OCI-LY3 (cell line): Measurements from ENCODE around the gene SLC6A2.

ENCODE experiments used
- H2AFZ ChIP-seq: fragments of 200-600, 300-600 bp; shearing (Covaris generic); 2 replicates; pipeline ENCODE4 v1.6.0; 2014; ENCODE audit warnings: antibody characterized with exemption, low read depth, low read length
- H3K27ac ChIP-seq: fragments of 200-600, 300-600 bp; sonication (generic); 2 replicates; pipeline ENCODE4 v1.5.1; 2014; ENCODE audit warnings: mild to moderate bottlenecking, low read length, moderate library complexity, mixed read lengths
- H3K27me3 ChIP-seq: fragments of 200-600, 300-600 bp; sonication (generic); 2 replicates; pipeline ENCODE4 v1.6.1; 2014; ENCODE audit warnings: low read depth, low read length, mixed read lengths
- H3K36me3 ChIP-seq: fragments of 200-600, 300-600 bp; sonication (generic); replicated peaks from 2 replicates; pipeline ENCODE3; 2014; ENCODE audit warnings: low read depth, low read length, mixed read lengths
- H3K4me1 ChIP-seq: fragments of 300-600, 200-600 bp; sonication (generic); 2 replicates; pipeline ENCODE4 v1.6.1; 2014; ENCODE audit warnings: low read length, mixed read lengths
- H3K4me2 ChIP-seq: fragments of 200-600, 300-600 bp; sonication (generic); 2 replicates; pipeline ENCODE4 v1.6.1; 2014; ENCODE audit warnings: low read length, mixed read lengths
- H3K4me3 ChIP-seq: fragments of 300-600, 200-600 bp; sonication (generic); 2 replicates; pipeline ENCODE4 v1.5.1; 2014; ENCODE audit warnings: antibody characterized with exemption, mild to moderate bottlenecking, low read length, moderate library complexity
- H3K79me2 ChIP-seq: fragments of 300-600, 200-600 bp; shearing (Covaris generic); 2 replicates; pipeline ENCODE4 v1.6.1; 2014; ENCODE audit warnings: mild to moderate bottlenecking, low read length, mixed read lengths
- H3K9ac ChIP-seq: fragments of 300-600, 200-600 bp; shearing (Covaris generic); 2 replicates; pipeline ENCODE4 v1.6.0; 2014; ENCODE audit warnings: mild to moderate bottlenecking, low read length, moderate library complexity
- H3K9me3 ChIP-seq: fragments of 200-600, 300-600 bp; shearing (Covaris generic); 2 replicates; pipeline ENCODE4 v1.6.1; 2014; ENCODE audit warnings: low read length, mixed read lengths; ENCODE audit not compliant: insufficient read depth
- H4K20me1 ChIP-seq: fragments of 200-600, 300-600 bp; sonication (generic); 2 replicates; pipeline ENCODE4 v1.6.1; 2016; ENCODE audit warnings: low read length, mixed read lengths; ENCODE audit not compliant: insufficient read depth
- CTCF ChIP-seq: fragments of 200-600, 300-600 bp; sonication (generic); IDR thresholded peaks from 2 replicates; pipeline ENCODE4 v1.5.1; 2014; ENCODE audit warnings: antibody characterized with exemption, low read length, low read depth
- EZH2phosphoT487 ChIP-seq: fragments of 200-600 bp; shearing (Covaris generic); IDR thresholded peaks from 2 replicates; pipeline ENCODE4 v1.6.1; 2018; ENCODE audit warnings: antibody characterized with exemption, mixed run types, low read depth

The SLC6A2 gene

GRCh38 chr16:55691771-55692170 lies 36.0 kb downstream of the SLC6A2 start:
- Histone ChIP-seq H3K36me3 (no peaks in the 10 kb centered on the region), H3K27ac (no peak overlapping the region), H3K79me2 (no peaks in the 10 kb centered on the region), H3K4me1 (no peaks in the 10 kb centered on the region), H2AFZ (no peak overlapping the region), H3K9me3 (no peaks in the 10 kb centered on the region), H3K9ac (no peak overlapping the region), H4K20me1 (no peaks in the 10 kb centered on the region), H3K4me2 (no peak overlapping the region), H3K4me3 (no peak overlapping the region), H3K27me3 (0 out of 2 replicates have a peak, but pooled peaks cover 4% of the 10 kb centered on the region)
- TF ChIP-seq CTCF (no peak), EZH2phosphoT487 (no peak)

DNA sequence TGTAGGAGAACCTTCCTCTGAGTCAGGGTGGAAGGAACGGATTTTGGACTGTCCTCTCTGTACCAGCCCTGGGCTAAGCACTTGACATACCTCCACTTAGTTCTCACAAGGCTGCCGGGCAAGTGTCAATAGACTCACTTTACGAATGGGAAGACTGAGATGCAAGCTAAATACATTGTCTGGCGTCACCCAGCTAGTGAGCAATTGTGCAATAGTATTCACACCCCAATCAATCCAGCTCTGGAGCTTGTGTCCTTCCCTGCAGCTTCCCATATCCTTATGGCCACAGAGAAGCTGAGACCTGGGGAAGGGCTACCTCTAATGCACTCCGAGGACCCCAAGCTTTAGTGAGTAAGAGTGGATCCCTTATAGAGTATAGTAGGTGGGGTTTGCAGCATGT lies 39.8 kb downstream of the SLC6A2 start:
- Histone ChIP-seq H3K79me2 (no peaks in the 10 kb centered on the region), H3K9ac (no peak overlapping the region), H3K27ac (no peak overlapping the region), H4K20me1 (no peaks in the 10 kb centered on the region), H3K4me2 (no peak overlapping the region), H3K36me3 (no peaks in the 10 kb centered on the region), H3K4me1 (no peaks in the 10 kb centered on the region), H2AFZ (no peak overlapping the region), H3K27me3 (no peaks in the 10 kb centered on the region), H3K9me3 (no peaks in the 10 kb centered on the region), H3K4me3 (no peak overlapping the region)
- no peak for TF ChIP-seq EZH2phosphoT487
- TF ChIP-seq CTCF: no peak

DNA sequence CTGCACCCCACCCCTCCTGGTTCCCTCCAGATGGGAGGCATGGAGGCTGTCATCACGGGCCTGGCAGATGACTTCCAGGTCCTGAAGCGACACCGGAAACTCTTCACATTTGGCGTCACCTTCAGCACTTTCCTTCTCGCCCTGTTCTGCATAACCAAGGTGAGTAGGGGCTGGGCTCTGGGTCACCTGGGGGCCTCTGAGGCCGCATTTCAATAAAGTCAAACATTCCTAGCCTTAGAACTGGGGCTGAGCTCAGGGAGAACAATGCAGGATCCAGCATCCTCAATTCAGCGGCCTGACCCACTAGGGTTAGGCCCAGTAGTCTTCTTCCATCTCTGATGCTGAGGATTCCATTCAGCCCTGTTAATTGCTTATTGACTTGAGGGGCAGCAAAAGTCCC lies 42.1 kb downstream of the SLC6A2 start:
- H3K27ac ChIP-seq: no peak overlapping the region
- H3K4me1 ChIP-seq: no peaks in the 10 kb centered on the region
- no peak for TF ChIP-seq CTCF
- TF ChIP-seq EZH2phosphoT487: no peak
- no peaks in the 10 kb centered on the region for H3K79me2 ChIP-seq
- no peak overlapping the region for H3K4me3 ChIP-seq
- no peak overlapping the region for H2AFZ ChIP-seq
- H3K9me3 ChIP-seq: no peaks in the 10 kb centered on the region
- no peaks in the 10 kb centered on the region for H3K36me3 ChIP-seq
- no peak overlapping the region for H3K9ac ChIP-seq
- no peaks in the 10 kb centered on the region for H3K27me3 ChIP-seq
- H3K4me2 ChIP-seq: no peak overlapping the region
- no peaks in the 10 kb centered on the region for H4K20me1 ChIP-seq

GRCh38 chr16:55698331-55698730 lies 42.5 kb downstream of the SLC6A2 start:
- Histone ChIP-seq H3K27ac (no peak overlapping the region), H3K36me3 (no peaks in the 10 kb centered on the region), H3K9ac (no peak overlapping the region), H3K4me1 (no peaks in the 10 kb centered on the region), H4K20me1 (no peaks in the 10 kb centered on the region), H3K4me2 (no peak overlapping the region), H3K27me3 (no peaks in the 10 kb centered on the region), H3K79me2 (no peaks in the 10 kb centered on the region), H3K9me3 (no peaks in the 10 kb centered on the region), H2AFZ (no peak overlapping the region), H3K4me3 (no peak overlapping the region)
- TF ChIP-seq EZH2phosphoT487 (no peak), CTCF (no peak)
